ENCODE data around the gene PLPPR1. TPM values are rescaled to one million over a fixed set of nuclear protein-coding genes. Genes with fewer than 3 reads are reported as not detected.

The PLPPR1 gene
- total RNA-seq, 4 donors from 2014 or later = 0.41 TPM; not detected in 3

GRCh38 chr9:101025940-101026339, 2.6 kb upstream of the PLPPR1 start:
- Histone ChIP-seq H3K27ac (no peak overlapping the region), H3K4me1 (peaks cover 0 to 4% of the 10 kb centered on the region in 2 donors), H3K9me3 (no peaks in the 10 kb centered on the region), H3K36me3 (no peaks in the 10 kb centered on the region), H3K4me3 (no peak overlapping the region), H3K27me3 (no peaks in the 10 kb centered on the region)
- no peak for DNase-seq
- TF ChIP-seq, protein P1, sequence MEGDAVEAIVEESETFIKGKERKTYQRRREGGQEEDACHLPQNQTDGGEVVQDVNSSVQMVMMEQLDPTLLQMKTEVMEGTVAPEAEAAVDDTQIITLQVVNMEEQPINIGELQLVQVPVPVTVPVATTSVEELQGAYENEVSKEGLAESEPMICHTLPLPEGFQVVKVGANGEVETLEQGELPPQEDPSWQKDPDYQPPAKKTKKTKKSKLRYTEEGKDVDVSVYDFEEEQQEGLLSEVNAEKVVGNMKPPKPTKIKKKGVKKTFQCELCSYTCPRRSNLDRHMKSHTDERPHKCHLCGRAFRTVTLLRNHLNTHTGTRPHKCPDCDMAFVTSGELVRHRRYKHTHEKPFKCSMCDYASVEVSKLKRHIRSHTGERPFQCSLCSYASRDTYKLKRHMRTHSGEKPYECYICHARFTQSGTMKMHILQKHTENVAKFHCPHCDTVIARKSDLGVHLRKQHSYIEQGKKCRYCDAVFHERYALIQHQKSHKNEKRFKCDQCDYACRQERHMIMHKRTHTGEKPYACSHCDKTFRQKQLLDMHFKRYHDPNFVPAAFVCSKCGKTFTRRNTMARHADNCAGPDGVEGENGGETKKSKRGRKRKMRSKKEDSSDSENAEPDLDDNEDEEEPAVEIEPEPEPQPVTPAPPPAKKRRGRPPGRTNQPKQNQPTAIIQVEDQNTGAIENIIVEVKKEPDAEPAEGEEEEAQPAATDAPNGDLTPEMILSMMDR (IDR thresholded peaks at IDR 0.05) = no peak
- TF ChIP-seq POLR2A (IDR thresholded peaks at IDR 0.05) = no peak
- intact Hi-C loops (cut with DNase I; ENCODE audit: low total_unique reads) = no loop called here

GRCh38 chr9:101026824-101027223, 1.7 kb upstream of the PLPPR1 start:
- Histone ChIP-seq H3K4me3 (no peak overlapping the region), H3K9me3 (no peaks in the 10 kb centered on the region), H3K4me1 (peaks cover 0 to 4% of the 10 kb centered on the region in 2 donors), H3K27ac (no peak overlapping the region), H3K27me3 (no peaks in the 10 kb centered on the region), H3K36me3 (no peaks in the 10 kb centered on the region)
- intact Hi-C loops (cut with DNase I; ENCODE audit: low total_unique reads) = no loop called here
- TF ChIP-seq, protein P1 (IDR thresholded peaks at IDR 0.05) = no peak
- TF ChIP-seq POLR2A (IDR thresholded peaks at IDR 0.05) = no peak
- no peak for DNase-seq

DNA sequence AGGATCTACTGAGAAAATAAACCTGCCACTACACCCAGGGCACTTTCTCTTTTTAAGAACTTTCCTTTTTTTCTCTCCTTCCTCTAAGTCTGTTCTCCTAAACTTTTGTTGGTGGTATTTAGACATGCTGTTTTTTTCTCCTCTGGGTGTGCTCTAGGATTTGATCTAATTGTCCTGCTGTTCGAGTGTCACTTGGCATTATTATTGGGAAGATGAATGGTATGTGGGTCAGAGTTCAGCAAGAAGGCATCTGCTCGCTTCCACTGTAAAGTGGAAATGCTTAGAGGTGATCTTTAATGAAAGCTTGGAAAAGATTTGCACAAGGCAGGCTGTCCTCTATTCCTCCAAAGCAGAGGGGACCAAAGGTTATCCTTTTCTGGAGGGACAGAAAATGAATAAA, 1.3 kb upstream of the PLPPR1 start:
- Histone ChIP-seq H3K4me1 (peaks cover 0 to 4% of the 10 kb centered on the region in 2 donors), H3K9me3 (no peaks in the 10 kb centered on the region), H3K4me3 (no peak overlapping the region), H3K27ac (no peak overlapping the region), H3K27me3 (no peaks in the 10 kb centered on the region), H3K36me3 (no peaks in the 10 kb centered on the region)
- intact Hi-C loops (cut with DNase I; ENCODE audit: low total_unique reads) = no loop called here
- no peak for DNase-seq
- no peak for TF ChIP-seq POLR2A (IDR thresholded peaks at IDR 0.05)
- TF ChIP-seq, protein P1 (IDR thresholded peaks at IDR 0.05) = no peak

DNA sequence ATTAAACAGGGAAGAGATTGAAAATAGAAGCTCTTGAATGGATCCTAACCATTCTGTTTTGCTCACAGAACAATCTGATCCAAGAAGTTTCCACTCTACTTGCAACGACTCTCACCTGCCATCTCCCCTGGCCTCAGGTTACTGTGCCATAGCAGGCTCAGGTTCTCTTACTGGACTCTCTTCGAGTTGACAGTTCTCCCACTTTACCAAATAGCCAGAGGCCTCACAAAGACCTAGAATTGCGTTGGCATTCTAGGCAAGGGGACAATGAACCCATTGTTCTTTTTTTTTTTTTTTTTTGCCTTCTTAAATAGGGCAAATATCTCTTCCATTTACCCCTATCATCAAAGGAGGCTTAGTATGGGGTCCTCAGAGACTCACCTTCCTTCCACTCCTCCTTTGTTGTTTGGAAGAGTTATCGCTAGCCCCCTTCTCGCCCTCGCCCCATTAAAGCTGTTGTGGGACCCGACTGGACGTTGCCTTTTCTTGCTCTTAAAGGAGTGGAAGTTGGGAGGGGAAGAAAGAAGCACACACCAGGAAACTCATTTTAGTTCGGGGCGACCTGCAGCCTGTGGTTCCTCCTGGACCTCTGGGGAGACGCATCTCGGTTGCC, 688 bp upstream of the PLPPR1 start:
- Histone ChIP-seq H3K27ac (no peak overlapping the region), H3K9me3 (no peaks in the 10 kb centered on the region), H3K4me1 (peaks cover 0 to 4% of the 10 kb centered on the region in 2 donors), H3K27me3 (no peaks in the 10 kb centered on the region), H3K36me3 (no peaks in the 10 kb centered on the region), H3K4me3 (peak overlapping the region in 1 of 2 donors; percentile 40)
- no peak for TF ChIP-seq POLR2A (IDR thresholded peaks at IDR 0.05)
- TF ChIP-seq, protein P1 (IDR thresholded peaks at IDR 0.05) = no peak
- intact Hi-C loops (cut with DNase I; ENCODE audit: low total_unique reads) = no loop called here
- DNase-seq = no peak

GRCh38 chr9:101029315-101030085, 973 bp downstream of the PLPPR1 start:
- TF ChIP-seq, protein P1 (IDR thresholded peaks at IDR 0.05) = no peak
- TF ChIP-seq POLR2A (IDR thresholded peaks at IDR 0.05) = no peak
- H3K4me1 ChIP-seq = peaks cover 0 to 4% of the 10 kb centered on the region in 2 donors
- H3K36me3 ChIP-seq = no peaks in the 10 kb centered on the region
- no peak for DNase-seq
- no peak overlapping the region for H3K27ac ChIP-seq
- H3K27me3 ChIP-seq = no peaks in the 10 kb centered on the region
- intact Hi-C loops (cut with DNase I; ENCODE audit: low total_unique reads) = no loop called here
- H3K9me3 ChIP-seq = no peaks in the 10 kb centered on the region
- no peak overlapping the region for H3K4me3 ChIP-seq
